ENCODE data around the gene APOBEC3H.

Gene APOBEC3H

DNA sequence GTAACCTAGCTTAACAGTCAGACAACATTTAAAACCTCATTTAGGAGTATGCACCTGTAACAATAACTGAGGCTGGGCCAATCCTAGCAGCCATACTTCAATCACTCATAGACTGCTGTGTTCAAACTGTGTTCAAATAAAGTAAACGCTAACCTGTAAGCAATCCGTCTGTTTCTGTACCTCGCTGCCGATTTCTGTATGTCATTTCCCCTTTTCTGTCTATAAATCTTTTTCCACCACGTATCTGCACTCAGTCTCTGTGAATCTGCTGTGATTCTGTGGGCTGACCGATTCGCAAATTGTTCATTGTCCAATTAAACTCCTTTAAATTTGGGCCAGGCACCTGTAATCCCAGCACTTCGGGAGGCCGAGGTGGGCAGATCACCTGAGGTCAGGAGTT is 12.3 kb downstream of the APOBEC3H start:
- no peak overlapping the region for H3K4me3 ChIP-seq (ENCODE audit: insufficient read depth, low read length, poor library complexity, severe bottlenecking)
- H3K9ac ChIP-seq (ENCODE audit: low read length) = no peak overlapping the region
- H3K36me3 ChIP-seq (ENCODE audit: low read length) = no peaks in the 10 kb centered on the region
- H3F3A ChIP-seq (ENCODE audit: insufficient read depth) = no peaks in the 10 kb centered on the region
- H3K27me3 ChIP-seq (ENCODE audit: low read length) = no peaks in the 10 kb centered on the region
- no peaks in the 10 kb centered on the region; the same call in 1 of the 2 replicates for H4K20me1 ChIP-seq (ENCODE audit: low read depth, low read length)
- no peak overlapping the region for H3K27ac ChIP-seq (ENCODE audit: low read depth, low read length)
- no peak overlapping the region for H3K4me2 ChIP-seq (ENCODE audit: low read depth, low read length, poor library complexity, severe bottlenecking)
- no peaks in the 10 kb centered on the region for H3K9me2 ChIP-seq (replicated peaks; ENCODE audit: insufficient read depth, low read length)
- H2AFZ ChIP-seq (ENCODE audit: low read depth, low read length, severe bottlenecking) = no peak overlapping the region
- H3K79me2 ChIP-seq (ENCODE audit: insufficient read depth, low read length) = no peaks in the 10 kb centered on the region
- no peaks in the 10 kb centered on the region for H3K9me3 ChIP-seq (ENCODE audit: insufficient read depth, low read length)
- TF ChIP-seq EZH2phosphoT487 (conservative IDR thresholded peaks at IDR 0.05; ENCODE audit: low read length) = no peak
- TF ChIP-seq, protein P1, sequence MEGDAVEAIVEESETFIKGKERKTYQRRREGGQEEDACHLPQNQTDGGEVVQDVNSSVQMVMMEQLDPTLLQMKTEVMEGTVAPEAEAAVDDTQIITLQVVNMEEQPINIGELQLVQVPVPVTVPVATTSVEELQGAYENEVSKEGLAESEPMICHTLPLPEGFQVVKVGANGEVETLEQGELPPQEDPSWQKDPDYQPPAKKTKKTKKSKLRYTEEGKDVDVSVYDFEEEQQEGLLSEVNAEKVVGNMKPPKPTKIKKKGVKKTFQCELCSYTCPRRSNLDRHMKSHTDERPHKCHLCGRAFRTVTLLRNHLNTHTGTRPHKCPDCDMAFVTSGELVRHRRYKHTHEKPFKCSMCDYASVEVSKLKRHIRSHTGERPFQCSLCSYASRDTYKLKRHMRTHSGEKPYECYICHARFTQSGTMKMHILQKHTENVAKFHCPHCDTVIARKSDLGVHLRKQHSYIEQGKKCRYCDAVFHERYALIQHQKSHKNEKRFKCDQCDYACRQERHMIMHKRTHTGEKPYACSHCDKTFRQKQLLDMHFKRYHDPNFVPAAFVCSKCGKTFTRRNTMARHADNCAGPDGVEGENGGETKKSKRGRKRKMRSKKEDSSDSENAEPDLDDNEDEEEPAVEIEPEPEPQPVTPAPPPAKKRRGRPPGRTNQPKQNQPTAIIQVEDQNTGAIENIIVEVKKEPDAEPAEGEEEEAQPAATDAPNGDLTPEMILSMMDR (IDR thresholded peaks at IDR 0.05; ENCODE audit: insufficient read depth, low read length, poor library complexity, severe bottlenecking) = no peak

GRCh38 chr22:39110631-39111561 is 13.9 kb downstream of the APOBEC3H start:
- TF ChIP-seq EZH2phosphoT487 (conservative IDR thresholded peaks at IDR 0.05; ENCODE audit: low read length) = no peak
- TF ChIP-seq, protein P1 (IDR thresholded peaks at IDR 0.05; ENCODE audit: insufficient read depth, low read length, poor library complexity, severe bottlenecking) = no peak
- H3K9me2 ChIP-seq (replicated peaks; ENCODE audit: insufficient read depth, low read length) = no peaks in the 10 kb centered on the region
- no peaks in the 10 kb centered on the region for H3K9me3 ChIP-seq (ENCODE audit: insufficient read depth, low read length)
- H3F3A ChIP-seq (ENCODE audit: insufficient read depth) = peaks cover 7% of the 10 kb centered on the region; the same call in 1 of the 2 replicates
- no peak overlapping the region; the same call in 1 of the 2 replicates for H3K27ac ChIP-seq (ENCODE audit: low read depth, low read length)
- H3K4me3 ChIP-seq (ENCODE audit: insufficient read depth, low read length, poor library complexity, severe bottlenecking) = no peak overlapping the region
- no peak overlapping the region for H3K9ac ChIP-seq (ENCODE audit: low read length)
- H3K79me2 ChIP-seq (ENCODE audit: insufficient read depth, low read length) = no peaks in the 10 kb centered on the region
- H3K27me3 ChIP-seq (ENCODE audit: low read length) = no peaks in the 10 kb centered on the region
- H3K36me3 ChIP-seq (ENCODE audit: low read length) = no peaks in the 10 kb centered on the region
- H4K20me1 ChIP-seq (ENCODE audit: low read depth, low read length) = no peaks in the 10 kb centered on the region
- no peak overlapping the region for H3K4me2 ChIP-seq (ENCODE audit: low read depth, low read length, poor library complexity, severe bottlenecking)
- H2AFZ ChIP-seq (ENCODE audit: low read depth, low read length, severe bottlenecking) = no peak overlapping the region

DNA sequence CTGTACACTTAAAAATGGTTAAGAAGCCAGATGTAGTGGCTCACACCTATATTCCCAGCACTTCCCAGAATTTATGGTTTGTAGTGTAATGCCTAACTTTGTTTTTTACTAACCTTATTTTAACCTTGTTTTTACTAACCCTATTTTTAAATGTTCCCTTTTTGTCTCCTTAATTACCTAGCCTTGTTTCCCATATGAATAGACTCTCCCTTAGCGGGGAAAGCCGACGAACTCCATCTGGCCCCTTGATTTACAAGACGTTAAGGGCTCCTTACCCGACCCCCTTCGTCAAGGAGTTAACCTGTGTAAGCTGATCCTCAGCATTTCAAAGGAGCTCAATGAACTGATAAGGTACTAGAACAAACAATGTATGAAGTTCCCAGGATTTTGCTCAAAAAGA is 17.1 kb downstream of the APOBEC3H start:
- peaks cover 7% of the 10 kb centered on the region; the same call in 1 of the 2 replicates for H3F3A ChIP-seq (ENCODE audit: insufficient read depth)
- no peaks in the 10 kb centered on the region for H3K9me2 ChIP-seq (replicated peaks; ENCODE audit: insufficient read depth, low read length)
- H3K79me2 ChIP-seq (ENCODE audit: insufficient read depth, low read length) = no peaks in the 10 kb centered on the region
- H3K4me3 ChIP-seq (ENCODE audit: insufficient read depth, low read length, poor library complexity, severe bottlenecking) = no peak overlapping the region
- H3K9ac ChIP-seq (ENCODE audit: low read length) = no peak overlapping the region
- no peaks in the 10 kb centered on the region for H3K27me3 ChIP-seq (ENCODE audit: low read length)
- H3K9me3 ChIP-seq (ENCODE audit: insufficient read depth, low read length) = no peaks in the 10 kb centered on the region
- no peaks in the 10 kb centered on the region for H3K36me3 ChIP-seq (ENCODE audit: low read length)
- H3K27ac ChIP-seq (ENCODE audit: low read depth, low read length) = no peak overlapping the region
- no peak overlapping the region for H2AFZ ChIP-seq (ENCODE audit: low read depth, low read length, severe bottlenecking)
- H4K20me1 ChIP-seq (ENCODE audit: low read depth, low read length) = no peaks in the 10 kb centered on the region
- no peak for TF ChIP-seq EZH2phosphoT487 (conservative IDR thresholded peaks at IDR 0.05; ENCODE audit: low read length)
- TF ChIP-seq, protein P1 (IDR thresholded peaks at IDR 0.05; ENCODE audit: insufficient read depth, low read length, poor library complexity, severe bottlenecking) = no peak
- no peak overlapping the region for H3K4me2 ChIP-seq (ENCODE audit: low read depth, low read length, poor library complexity, severe bottlenecking)

Data from SU-DHL-6 (cell line).